Ureter (tissue), 1 donor: ENCODE measurements around the gene CAMSAP1. TPM values are rescaled to one million over a fixed set of nuclear protein-coding genes. Genes with fewer than 3 reads are reported as not detected.

ENCODE experiments used
- DNase-seq: peaks from one replicate; pipeline ENCODE4 v3.0.0-alpha.2; 2020; ENCODE audit warnings: low spot score
- total RNA-seq: library from RNA; stranded (reverse); gene quantifications from one replicate; pipeline ENCODE4 v1.2.4, GENCODE V29; 2023
- donor health status: DM: yes; HTN: yes; CAD: no.

Gene CAMSAP1
- total RNA-seq, 1 donor from 2014 or later = 35.8 TPM

- DNase-seq = no peak
These were observed 115.7 kb downstream of the CAMSAP1 start for GRCh38 chr9:135791431-135792267.

DNA sequence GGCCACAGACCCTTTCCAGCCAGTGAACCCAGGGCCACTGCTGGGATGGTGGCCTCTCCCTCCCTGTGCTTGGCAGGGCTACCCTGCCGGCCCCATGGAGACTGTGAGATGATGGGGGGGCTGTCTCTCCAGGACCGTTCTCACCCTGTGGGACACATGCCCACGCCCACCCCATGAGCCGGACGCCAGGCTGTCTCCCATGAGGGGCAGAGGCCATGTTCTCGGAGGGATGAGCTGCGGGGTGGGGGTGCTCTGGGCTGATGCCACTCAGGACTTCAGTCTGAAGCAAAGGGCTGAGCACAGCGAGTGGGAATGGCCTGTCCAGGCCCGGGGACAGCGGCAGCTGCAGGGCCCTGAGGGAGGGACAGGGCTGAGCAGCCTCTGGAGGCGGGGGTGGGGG is 116.5 kb downstream of the CAMSAP1 start:
- no peak for DNase-seq

DNA sequence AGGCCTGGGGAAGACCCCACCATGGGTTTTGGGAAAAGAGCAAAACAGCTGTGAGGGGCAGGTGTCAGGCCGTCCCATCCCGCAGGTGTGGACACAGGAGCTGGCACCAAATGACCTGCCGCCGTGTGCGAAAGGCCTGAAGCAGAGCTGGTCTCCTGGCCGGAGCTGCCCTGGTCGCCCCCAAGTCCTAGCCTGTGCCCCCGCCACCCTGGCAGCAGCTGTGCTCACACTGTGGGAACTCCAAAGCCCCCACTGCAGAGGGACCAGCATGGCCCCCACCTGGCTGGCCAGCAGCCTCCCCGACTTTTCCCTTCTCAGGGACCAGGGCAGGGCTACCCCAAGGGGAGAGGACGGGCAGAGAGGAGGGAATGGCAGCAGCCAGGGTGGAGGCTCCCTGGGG is 117.0 kb downstream of the CAMSAP1 start:
- no peak for DNase-seq

GRCh38 chr9:135789838-135790291 is 117.5 kb downstream of the CAMSAP1 start:
- no peak for DNase-seq

DNA sequence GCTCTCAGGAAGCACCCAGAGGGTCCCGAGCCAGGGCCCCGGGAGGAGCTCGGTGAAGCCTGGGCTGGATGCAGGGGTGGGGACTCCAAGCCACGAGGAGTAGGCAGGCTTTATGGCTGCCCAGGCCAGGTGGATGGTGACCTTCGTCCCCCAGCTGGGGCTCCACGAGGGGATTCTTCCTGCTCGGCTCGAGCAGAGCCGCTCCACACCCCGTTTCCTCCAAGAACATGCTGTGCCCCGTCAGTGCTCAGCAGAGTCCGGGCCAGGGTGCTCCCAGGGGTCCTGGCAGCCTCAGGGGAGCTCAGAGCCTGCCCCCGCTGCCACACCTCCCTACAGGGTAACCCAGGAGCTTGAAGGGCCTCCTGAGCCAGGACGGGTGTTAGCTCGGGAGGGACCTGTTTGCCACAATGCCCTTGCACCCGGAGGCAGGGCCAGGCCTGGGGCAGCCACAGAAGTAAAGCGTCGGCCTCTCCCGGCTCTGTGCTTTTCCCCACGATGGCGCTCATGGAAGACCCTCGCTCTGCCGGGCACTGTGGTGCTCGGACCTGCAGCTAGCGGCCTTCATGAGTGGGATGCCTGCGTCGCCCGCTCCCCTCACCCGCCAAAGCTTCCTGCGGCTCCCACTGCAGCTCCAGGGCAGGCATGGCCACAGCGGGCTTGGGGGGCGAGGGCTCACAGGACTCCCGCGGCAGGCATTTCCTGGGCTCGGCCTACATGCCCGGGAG is 118.6 kb downstream of the CAMSAP1 start:
- no peak for DNase-seq

DNA sequence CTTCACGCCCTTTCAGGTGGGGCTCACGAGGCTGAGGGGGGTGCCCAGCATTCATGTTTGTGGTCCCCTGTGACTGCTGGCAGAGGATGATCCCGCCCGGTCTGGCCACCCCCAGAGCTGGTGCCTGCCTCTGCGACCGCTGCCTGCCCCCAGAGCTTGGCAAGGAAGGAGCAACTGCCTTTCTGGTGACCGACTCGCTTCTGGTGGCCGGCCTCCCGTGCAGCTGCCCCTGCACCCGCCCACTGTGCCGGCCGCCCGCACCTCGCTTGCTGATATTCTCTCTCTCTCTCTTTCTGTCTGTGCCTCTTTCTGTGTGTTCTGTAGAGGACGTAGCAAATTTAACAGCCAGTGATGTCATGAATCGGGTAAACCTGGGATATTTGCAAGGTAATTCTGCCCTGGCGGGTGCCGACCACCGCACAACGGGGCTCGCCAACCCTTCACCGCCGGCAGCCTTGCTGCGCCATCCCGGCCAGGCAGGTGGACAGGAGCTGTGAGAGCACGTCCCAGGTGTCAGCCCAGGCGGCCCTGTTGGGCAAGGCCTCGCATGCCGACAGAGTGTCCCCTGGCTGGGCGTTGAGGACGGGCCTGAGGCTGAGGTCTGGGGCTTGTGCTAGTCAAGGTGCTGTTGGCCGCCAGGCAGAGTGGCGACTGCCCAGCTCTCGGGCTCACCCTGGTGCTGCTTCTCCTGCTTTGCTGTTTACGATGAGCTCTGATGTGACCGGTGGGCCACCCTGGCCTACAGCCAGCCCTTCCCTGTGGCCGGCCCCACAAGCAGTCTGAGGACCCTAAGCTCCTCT is 119.4 kb downstream of the CAMSAP1 start:
- DNase-seq = no peak

DNA sequence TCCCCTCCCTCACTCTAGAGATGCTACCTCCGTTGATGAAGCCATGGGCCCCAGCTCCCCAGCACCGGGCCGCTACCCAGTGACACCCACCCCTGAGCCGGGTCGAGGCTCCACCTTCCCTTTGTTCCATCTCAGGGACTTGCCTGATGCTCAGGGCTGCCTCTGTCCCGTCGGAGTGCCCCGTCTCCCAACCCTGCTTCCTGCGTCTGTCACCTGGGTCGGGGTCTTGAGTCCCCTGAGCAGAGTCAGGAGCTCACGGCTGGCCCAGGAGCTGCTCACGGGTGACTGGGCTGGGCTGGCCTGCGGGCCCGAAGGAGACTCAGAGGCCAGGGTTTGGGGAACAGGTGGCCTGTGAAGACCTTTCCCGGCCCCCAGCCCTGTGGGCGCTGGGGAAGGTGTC is 120.0 kb downstream of the CAMSAP1 start:
- no peak for DNase-seq

DNA sequence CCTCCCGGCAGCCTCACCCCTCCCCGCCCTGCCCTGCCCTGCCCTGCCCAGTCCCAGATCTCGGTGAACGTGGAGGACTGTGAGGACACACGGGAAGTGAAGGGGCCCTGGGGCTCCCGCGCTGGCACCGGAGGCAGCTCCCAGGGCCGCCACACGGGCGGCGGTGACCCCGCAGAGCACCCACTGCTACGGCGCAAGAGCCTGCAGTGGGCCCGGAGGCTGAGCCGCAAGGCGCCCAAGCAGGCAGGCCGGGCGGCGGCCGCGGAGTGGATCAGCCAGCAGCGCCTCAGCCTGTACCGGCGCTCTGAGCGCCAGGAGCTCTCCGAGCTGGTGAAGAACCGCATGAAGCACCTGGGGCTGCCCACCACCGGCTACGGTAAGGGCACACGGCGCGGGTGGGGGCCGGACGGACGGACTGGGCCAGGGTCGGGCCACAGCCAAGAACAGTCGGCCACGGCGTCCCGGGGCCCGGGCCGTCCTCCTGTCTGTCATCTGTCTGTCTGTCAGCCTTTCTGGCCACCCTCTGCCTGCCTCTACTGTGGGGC is 121.1 kb downstream of the CAMSAP1 start:
- DNase-seq = no peak

- DNase-seq = no peak
These were observed 122.3 kb downstream of the CAMSAP1 start for GRCh38 chr9:135785013-135785575.

DNA sequence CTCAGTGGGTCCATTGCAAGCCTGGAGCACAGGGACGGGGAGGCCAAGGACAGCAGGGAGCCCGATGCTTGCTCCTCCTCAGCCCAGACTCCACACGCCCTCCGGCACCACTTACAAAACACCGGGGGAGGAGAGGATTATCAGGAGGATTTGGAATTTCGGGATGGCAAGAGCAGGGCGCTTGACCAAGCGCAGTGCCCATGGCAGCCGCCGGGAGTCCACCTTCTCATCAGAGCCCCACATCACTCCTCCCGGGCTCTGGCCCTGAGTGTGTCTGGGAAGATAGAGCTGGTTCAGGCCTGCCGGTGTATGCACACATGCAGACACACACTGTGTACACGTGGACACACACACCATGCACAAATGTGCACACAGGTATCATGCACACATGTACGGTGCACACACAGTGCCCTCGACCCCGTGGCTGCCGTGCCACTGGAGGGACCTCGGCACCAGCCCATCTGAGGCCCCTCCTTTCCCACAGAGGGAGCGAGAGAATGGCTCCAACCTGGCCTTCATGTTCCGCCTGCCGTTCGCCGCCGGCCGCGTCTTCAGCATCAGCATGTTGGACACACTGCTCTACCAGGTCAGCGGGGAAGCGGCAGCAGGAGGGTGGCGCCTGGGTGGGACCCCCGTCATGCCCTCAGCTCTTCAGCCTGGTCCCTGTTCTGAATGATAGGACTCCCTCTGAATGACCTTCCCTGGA is 123.7 kb downstream of the CAMSAP1 start:
- no peak for DNase-seq

DNA sequence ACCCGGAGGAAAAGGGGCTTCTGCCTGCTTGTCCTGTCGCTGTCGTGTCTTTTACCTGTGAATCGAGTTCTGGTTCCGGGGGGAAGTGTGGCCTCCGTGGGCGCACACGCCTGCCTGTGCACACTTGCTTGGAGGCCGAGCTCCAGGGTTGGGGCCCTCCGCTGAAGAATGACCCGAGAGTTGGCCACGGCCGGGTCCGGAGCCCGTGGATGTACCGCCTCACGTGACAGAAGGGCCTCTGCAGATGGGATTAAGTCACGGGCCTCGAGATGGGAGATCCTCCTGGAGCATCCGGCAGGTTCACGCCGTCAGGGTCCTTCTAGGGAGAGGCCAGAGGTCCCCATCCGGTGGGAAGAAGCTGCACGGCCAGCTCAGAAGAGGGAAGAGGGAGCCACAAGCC is 124.4 kb downstream of the CAMSAP1 start:
- no peak for DNase-seq

GRCh38 chr9:135780626-135781025 is 126.7 kb downstream of the CAMSAP1 start:
- no peak for DNase-seq

DNA sequence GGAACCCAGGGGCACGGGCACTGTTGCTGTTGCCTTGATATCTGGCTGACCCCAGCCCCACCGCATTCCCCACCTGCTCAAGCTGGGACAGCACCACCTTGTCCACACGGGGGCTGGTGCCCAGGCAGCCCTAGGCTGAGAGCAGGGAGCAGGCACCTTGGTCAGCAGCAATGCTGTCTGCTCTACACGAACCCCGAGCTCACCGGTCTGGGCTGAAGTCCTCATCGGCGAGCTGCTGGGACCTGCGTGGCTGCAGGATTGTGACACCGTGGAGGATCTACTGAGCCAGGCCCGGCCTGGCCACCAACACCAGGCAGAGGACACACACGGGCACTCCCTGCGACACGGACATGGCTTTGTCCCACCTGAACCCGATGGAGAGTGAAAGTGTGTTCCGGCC is 127.3 kb downstream of the CAMSAP1 start:
- no peak for DNase-seq

GRCh38 chr9:135779571-135779970 is 127.8 kb downstream of the CAMSAP1 start:
- DNase-seq = no peak

GRCh38 chr9:135778421-135778820 is 128.9 kb downstream of the CAMSAP1 start:
- no peak for DNase-seq

DNA sequence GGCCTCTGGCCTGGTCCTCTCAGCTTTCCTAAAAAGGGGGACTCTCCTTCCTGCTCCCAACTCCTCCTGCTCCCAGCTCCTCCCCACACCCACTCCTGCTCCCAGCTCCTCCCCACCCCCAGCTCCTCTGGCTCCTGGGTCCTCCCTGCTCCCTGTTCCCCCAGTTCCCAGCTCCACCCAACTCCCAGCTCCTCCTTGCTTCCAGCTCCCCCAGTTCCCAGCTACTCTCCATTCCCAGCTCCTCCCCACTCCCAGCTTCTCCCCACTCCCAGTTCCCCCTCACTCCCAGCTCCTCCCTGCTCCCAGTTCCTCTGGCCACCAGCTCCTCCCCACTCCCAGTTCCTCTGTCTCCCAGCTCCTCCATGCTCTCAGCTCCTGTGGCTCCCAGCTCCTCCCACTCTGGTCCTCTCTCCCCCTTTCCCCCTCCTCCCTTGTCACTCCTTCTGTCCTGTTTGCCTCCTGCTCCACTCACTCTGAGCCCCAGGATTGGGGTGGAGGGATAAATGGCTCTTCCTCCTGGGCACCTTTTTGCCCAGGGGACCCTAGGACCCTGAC is 129.6 kb downstream of the CAMSAP1 start:
- DNase-seq = no peak

DNA sequence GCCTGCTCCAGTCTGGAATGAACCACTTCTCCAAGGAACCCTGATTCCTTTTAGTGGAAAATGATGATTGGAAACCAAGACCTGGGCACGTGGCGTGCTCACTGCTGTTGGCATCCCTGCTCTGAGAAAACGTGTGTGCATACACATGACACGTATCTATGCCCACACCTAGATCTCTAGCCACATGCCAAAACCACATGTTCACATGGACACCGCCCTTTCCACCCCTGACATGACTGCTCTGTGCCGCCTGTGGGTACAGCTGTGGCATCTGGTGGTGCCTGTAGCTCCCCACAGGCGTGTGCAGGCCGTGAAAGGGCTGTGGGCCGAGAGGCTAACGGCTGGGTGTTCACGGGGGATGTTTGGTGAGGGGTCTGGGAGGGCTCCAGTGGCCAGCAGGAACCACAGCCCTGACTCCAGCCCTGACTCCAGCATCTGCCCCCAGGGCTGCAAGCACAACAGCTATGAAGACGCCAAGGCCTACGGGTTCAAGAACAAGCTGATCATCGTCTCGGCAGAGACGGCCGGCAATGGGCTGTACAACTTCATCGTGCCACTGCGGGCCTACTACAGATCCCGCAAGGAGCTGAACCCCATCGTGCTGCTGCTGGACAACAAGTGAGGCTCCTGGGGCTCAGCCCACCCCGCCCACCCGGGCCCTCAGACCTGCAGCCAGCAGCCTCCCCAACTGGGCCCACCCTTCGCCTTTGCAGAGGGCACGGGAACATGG is 130.3 kb downstream of the CAMSAP1 start:
- no peak for DNase-seq

DNA sequence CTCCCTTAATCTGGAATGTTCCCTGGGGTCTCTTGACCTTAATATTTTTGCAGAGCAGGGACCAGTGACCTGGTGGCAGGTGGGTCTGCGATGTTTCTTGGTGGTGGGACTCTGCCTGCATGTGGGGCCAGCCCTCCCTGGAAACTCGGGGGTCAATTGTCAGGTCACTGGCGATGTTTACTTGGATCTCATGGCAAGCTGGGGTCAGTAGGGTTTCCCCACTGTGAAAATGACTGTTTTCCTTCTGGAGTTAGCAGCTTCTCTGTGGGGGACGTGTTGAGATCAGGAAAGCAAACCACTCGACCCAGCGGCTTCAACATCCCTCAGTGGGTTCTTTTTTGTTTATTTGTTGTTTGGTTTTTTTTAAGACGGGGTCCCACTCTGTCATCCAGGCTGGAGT is 131.4 kb downstream of the CAMSAP1 start:
- no peak for DNase-seq

- DNase-seq = no peak
These were observed 132.4 kb downstream of the CAMSAP1 start for GRCh38 chr9:135774794-135775525.
